Kidney epithelial cell (primary cell): ENCODE measurements around the gene PLK1. TPM values are rescaled to one million over a fixed set of nuclear protein-coding genes. Genes with fewer than 3 reads are reported as not detected.

Source experiments
- DNase-seq: peaks from one replicate; pipeline ENCODE4 v3.0.0-alpha.2; 2010; ENCODE audit warnings: low read depth
- H3K27me3 ChIP-seq: 2 replicates; pipeline ENCODE4 v1.6.0; 2011; ENCODE audit warnings: low read length; ENCODE audit not compliant: control insufficient read depth, insufficient read depth
- H3K36me3 ChIP-seq: 2 replicates; pipeline ENCODE4 v1.5.1; 2011; ENCODE audit warnings: low read length; ENCODE audit not compliant: control insufficient read depth, insufficient read depth
- H3K4me3 ChIP-seq: 2 replicates; pipeline ENCODE4 v1.5.1; 2011; ENCODE audit warnings: low read depth, mild to moderate bottlenecking, control low read depth, low read length
- CTCF ChIP-seq: IDR thresholded peaks from 2 replicates; pipeline ENCODE4 v1.5.1; 2011; ENCODE audit warnings: mild to moderate bottlenecking, moderate library complexity, low read length, control low read depth, inconsistent platforms; ENCODE audit not compliant: insufficient read depth, poor library complexity, severe bottlenecking
- total RNA-seq: library from RNA; depleted of rRNA; stranded (reverse); fragments of >200 nt; gene quantifications from 2 replicates; pipeline ENCODE4 v1.2.3, GENCODE V29; 2015

The PLK1 gene
- total RNA-seq, 1 donor from 2014 or later: 10.4 TPM

GRCh38 chr16:23700093-23700492, 21.4 kb downstream of the PLK1 start:
- no peaks in the 10 kb centered on the region for H3K27me3 ChIP-seq
- no peak for DNase-seq
- no peaks in the 10 kb centered on the region for H3K36me3 ChIP-seq
- no peak for TF ChIP-seq CTCF
- H3K4me3 ChIP-seq: no peak overlapping the region

GRCh38 chr16:23700509-23700908, 21.8 kb downstream of the PLK1 start:
- TF ChIP-seq CTCF: no peak
- no peaks in the 10 kb centered on the region for H3K36me3 ChIP-seq
- H3K4me3 ChIP-seq: no peak overlapping the region
- DNase-seq: no peak
- no peaks in the 10 kb centered on the region for H3K27me3 ChIP-seq

- no peak overlapping the region for H3K4me3 ChIP-seq
Observed at GRCh38 chr16:23701045-23701444, 22.4 kb downstream of the PLK1 start.

GRCh38 chr16:23702951-23703350, 24.3 kb downstream of the PLK1 start:
- no peak for TF ChIP-seq CTCF
- Histone ChIP-seq H3K4me3 (no peak overlapping the region), H3K36me3 (no peaks in the 10 kb centered on the region), H3K27me3 (peaks cover 7% of the 10 kb centered on the region)
- no peak for DNase-seq

More at GRCh38 chr16:23701045-23701444, 22.4 kb downstream of the PLK1 start:
- no peaks in the 10 kb centered on the region for H3K36me3 ChIP-seq
- no peak for DNase-seq
- no peak for TF ChIP-seq CTCF
- no peaks in the 10 kb centered on the region for H3K27me3 ChIP-seq

GRCh38 chr16:23704772-23705516, 26.3 kb downstream of the PLK1 start:
- DNase-seq: no peak
- H3K36me3 ChIP-seq: no peaks in the 10 kb centered on the region
- no peak overlapping the region for H3K4me3 ChIP-seq
- no peak for TF ChIP-seq CTCF
- peaks cover 7% of the 10 kb centered on the region for H3K27me3 ChIP-seq

- TF ChIP-seq CTCF: no peak
- no peaks in the 10 kb centered on the region for H3K36me3 ChIP-seq
- no peak for DNase-seq
- peaks cover 7% of the 10 kb centered on the region for H3K27me3 ChIP-seq
- H3K4me3 ChIP-seq: no peak overlapping the region
Observed at GRCh38 chr16:23705517-23705902, 26.8 kb downstream of the PLK1 start.
